NT2/D1 (cell line): ENCODE measurements around the gene UBAC2.

Source experiments
- DNase-seq: peaks from one replicate; pipeline ENCODE4 v3.0.0-alpha.2; 2011; ENCODE audit warnings: low read depth, low spot score
- H3K27me3 ChIP-seq: 2 replicates; pipeline ENCODE4 v1.6.0; 2011; ENCODE audit warnings: mild to moderate bottlenecking; ENCODE audit not compliant: insufficient read length, insufficient read depth
- H3K36me3 ChIP-seq: 2 replicates; pipeline ENCODE4 v1.6.1; 2011; ENCODE audit warnings: mild to moderate bottlenecking, low read length, mixed read lengths; ENCODE audit not compliant: insufficient read depth, insufficient read length
- H3K4me1 ChIP-seq: 2 replicates; pipeline ENCODE4 v1.5.1; 2011; ENCODE audit not compliant: insufficient read depth, insufficient read length
- H3K4me3 ChIP-seq: 2 replicates; pipeline ENCODE4 v1.5.1; 2011; ENCODE audit warnings: low read depth; ENCODE audit not compliant: insufficient read length
- H3K9ac ChIP-seq: 2 replicates; pipeline ENCODE4 v1.6.0; 2011; ENCODE audit warnings: low read depth; ENCODE audit not compliant: insufficient read length
- H3K9me3 ChIP-seq: 2 replicates; pipeline ENCODE4 v1.5.1; 2011; ENCODE audit warnings: mild to moderate bottlenecking, low read length; ENCODE audit not compliant: insufficient read depth
- SUZ12 ChIP-seq: IDR thresholded peaks from 2 replicates; pipeline ENCODE4 v1.6.1; 2011; ENCODE audit not compliant: insufficient read length, insufficient read depth; ENCODE audit errors: extremely low read depth
- YY1 ChIP-seq: IDR thresholded peaks from 2 replicates; pipeline ENCODE4 v1.6.1; 2011; ENCODE audit not compliant: insufficient read length, insufficient read depth
- ZNF274 ChIP-seq: IDR thresholded peaks from 2 replicates; pipeline ENCODE4 v1.6.1; 2011; ENCODE audit warnings: mild to moderate bottlenecking, low read depth, low read length

UBAC2 gene

DNA sequence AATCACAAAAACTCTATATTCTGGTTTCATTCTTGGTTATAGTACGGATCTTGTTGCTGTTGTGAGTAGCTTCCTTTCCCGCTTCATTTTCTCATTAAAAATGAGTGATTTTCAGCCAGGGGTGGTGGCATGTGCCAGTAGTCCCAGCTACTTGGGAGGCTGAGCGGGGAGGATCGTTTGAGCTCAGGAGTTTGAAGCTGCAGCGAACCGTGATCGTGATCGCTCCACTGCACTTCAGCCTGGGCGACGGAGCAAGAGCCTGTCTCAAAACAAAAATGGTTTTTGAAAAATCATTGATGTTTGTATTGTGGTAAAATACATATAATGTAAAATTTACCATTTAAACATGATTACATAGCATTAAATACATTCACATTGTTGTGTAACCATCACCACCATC lies 229.0 kb downstream of the UBAC2 start:
- Histone ChIP-seq H3K36me3 (no peaks in the 10 kb centered on the region), H3K9me3 (no peaks in the 10 kb centered on the region), H3K4me1 (peaks cover 4% of the 10 kb centered on the region), H3K9ac (no peak overlapping the region), H3K4me3 (no peak overlapping the region), H3K27me3 (no peaks in the 10 kb centered on the region)
- no peak for TF ChIP-seq YY1
- no peak for TF ChIP-seq SUZ12
- no peak for TF ChIP-seq ZNF274
- no peak for DNase-seq

DNA sequence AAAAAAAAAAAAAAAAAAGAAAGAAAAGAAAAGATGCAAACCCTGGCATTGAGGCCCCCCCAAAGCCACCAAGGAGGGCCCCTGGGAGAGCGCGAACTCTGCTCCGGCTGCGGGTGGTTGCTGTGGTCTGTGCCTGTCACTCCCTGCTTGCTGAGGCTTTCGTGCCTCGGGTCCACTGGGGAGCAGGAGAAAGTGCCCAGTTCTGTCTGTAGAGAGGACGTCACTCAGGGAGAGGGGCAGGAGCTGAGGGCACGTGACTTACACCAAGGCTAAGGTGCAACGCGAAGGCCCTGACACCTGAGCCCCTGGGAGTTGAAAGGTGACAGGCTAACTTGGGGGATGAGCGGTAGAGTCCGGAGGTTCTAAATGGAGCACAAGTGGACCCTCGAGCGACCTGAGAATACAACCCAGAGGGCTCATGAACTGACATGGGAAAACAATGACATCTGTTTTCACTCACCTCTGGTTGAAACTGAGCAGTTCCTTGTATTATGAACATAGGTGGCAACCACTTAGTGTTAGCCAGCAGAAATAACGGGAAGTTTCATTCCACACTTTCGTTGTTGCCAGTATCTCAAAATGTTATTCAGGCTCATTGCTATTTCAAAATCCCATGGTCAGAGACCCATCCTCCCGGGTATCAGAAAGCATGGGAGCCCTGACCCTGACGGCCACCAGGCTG lies 231.4 kb downstream of the UBAC2 start:
- no peaks in the 10 kb centered on the region for H3K36me3 ChIP-seq
- TF ChIP-seq SUZ12 = no peak
- no peak for TF ChIP-seq ZNF274
- no peak for TF ChIP-seq YY1
- no peak for DNase-seq
- no peak overlapping the region for H3K4me3 ChIP-seq
- H3K9me3 ChIP-seq = no peaks in the 10 kb centered on the region
- peak overlapping the region; percentile 42 for H3K9ac ChIP-seq
- H3K4me1 ChIP-seq = peaks cover 2% of the 10 kb centered on the region
- no peaks in the 10 kb centered on the region for H3K27me3 ChIP-seq

DNA sequence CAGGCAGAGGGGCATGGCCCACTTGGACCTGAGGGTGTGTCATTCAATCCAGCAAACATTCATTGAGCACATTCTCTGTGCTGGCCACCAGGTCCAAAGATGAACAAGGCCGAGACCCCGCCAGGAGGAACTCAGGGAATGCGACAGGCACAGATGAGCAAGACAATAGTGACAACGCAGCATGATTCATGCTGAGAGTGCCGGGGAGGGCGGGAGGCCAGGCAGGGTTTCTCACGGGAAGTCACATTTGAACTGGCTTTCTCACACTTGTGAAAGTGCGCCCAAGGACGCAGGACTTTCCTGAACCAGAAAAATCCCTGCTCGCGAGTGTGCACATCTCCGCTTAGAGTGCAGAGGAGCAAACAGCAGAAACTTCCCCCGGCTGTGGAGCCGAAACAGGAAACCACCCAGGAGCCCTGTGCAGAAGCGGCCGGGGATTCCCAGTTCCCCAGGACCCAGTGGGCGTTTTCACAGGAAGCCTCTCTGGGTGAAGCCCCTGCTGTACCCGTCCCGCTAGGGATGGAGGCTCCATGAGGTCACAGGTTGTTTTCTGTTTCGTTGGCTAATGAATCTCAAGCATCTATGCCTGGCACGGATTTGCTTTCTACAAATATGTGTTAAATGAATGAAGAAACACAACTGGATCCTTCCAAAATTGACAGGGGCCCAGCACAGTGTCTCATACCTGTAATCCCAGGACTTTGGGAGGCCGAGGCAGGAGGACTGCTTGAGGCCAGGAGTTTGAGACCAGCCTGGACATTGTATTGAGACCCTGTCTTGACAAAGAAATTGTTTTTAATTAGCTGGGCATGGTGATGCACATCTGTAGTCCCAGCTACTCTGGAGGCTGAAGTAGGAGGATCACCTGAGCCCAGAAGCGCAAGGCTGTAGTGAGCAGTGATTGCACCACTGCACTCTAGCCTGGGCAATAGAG lies 232.2 kb downstream of the UBAC2 start:
- Histone ChIP-seq H3K4me1 (peaks cover 2% of the 10 kb centered on the region), H3K4me3 (peak overlapping the region; percentile 26), H3K9ac (peak overlapping the region; percentile 21), H3K9me3 (no peaks in the 10 kb centered on the region), H3K27me3 (no peaks in the 10 kb centered on the region), H3K36me3 (no peaks in the 10 kb centered on the region)
- peak; percentile 70 for DNase-seq
- no peak for TF ChIP-seq ZNF274
- TF ChIP-seq YY1 = no peak
- TF ChIP-seq SUZ12 = no peak

DNA sequence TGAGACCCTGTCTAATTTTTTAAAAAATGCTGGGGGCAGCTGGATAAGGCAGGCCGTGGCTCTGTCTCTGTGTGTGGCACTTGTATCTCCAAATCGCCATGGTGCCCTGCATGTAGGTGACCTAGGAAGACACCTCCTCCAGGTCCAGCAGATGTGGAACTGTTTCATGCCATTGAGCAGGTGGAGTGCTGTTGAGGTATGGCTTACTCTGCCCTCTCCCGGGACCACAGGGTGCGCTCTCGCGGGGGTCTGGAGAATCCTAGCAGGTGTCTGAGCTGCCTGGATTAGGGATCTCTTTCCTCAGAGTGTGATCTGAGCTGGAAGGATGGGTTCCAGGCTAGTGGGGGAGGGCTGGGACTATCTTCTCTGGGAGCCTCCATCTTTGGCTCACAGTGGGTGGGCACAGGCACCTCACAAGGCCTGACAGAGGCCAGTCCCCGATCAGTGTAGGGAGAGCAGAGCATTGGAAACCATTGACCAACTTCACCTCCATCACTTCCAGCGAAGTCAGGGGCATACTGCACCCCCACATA lies 233.0 kb downstream of the UBAC2 start:
- Histone ChIP-seq H3K27me3 (no peaks in the 10 kb centered on the region), H3K9ac (no peak overlapping the region), H3K36me3 (no peaks in the 10 kb centered on the region), H3K9me3 (no peaks in the 10 kb centered on the region), H3K4me3 (no peak overlapping the region), H3K4me1 (peaks cover 2% of the 10 kb centered on the region)
- DNase-seq = no peak
- TF ChIP-seq YY1 (no peak), ZNF274 (no peak), SUZ12 (no peak)

DNA sequence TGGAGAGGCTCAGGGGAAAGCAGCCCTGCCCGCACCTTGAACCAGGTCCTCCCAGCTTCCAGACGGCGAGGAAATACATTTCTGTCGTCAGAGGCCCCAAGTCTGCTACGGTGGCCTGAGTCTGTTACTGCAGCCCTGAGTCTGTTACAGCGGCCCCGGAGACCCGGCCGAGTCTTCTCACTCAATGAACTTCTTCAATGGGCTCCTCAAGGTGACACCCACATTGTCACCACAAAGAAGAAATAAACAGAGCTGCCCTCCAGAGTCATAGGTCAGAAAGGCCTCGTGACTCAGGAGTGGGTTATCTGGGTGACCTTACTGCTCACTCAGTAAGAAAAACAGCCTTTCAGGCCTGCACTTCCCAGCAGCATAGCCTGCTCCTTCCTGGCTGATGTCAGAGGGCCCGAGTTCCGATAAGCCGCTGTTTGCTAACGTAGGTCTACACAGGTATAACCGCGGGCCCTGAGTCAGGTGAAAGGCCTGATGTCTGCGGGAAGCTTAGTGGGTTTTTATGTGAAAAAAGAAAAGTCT lies 233.7 kb downstream of the UBAC2 start:
- H3K36me3 ChIP-seq = no peaks in the 10 kb centered on the region
- H3K9ac ChIP-seq = no peak overlapping the region
- peaks cover 2% of the 10 kb centered on the region for H3K4me1 ChIP-seq
- no peaks in the 10 kb centered on the region for H3K9me3 ChIP-seq
- no peak overlapping the region for H3K4me3 ChIP-seq
- DNase-seq = no peak
- no peak for TF ChIP-seq ZNF274
- no peak for TF ChIP-seq SUZ12
- TF ChIP-seq YY1 = no peak
- no peaks in the 10 kb centered on the region for H3K27me3 ChIP-seq

DNA sequence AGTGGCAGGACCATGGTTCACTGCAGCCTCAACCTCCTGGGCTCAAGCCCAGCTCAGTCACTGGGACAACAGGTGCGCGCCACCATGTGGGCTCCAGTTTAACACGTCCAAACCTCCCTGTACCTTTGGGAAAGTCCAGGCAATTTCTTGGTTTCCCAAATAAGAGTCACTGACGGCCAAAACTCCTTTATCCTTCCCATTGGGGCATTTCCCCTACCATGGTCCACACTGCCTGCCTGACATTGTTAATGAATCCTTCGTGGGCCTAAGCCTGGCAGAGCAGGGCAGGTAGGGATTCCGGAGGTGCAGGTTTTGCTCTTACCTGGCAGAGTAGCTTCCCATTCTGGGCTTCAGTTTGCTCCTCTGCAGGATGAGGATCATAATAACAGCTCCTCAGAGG lies 234.5 kb downstream of the UBAC2 start:
- Histone ChIP-seq H3K4me1 (peaks cover 2% of the 10 kb centered on the region), H3K9me3 (no peaks in the 10 kb centered on the region), H3K27me3 (no peaks in the 10 kb centered on the region), H3K9ac (no peak overlapping the region), H3K4me3 (no peak overlapping the region), H3K36me3 (no peaks in the 10 kb centered on the region)
- DNase-seq = no peak
- TF ChIP-seq ZNF274 (no peak), YY1 (no peak), SUZ12 (no peak)
